ENCODE results near the gene NME4.

Gene NME4

GRCh38 chr16:440627-441026 is 43.6 kb downstream of the NME4 start:
- DNase-seq, result no peak

DNA sequence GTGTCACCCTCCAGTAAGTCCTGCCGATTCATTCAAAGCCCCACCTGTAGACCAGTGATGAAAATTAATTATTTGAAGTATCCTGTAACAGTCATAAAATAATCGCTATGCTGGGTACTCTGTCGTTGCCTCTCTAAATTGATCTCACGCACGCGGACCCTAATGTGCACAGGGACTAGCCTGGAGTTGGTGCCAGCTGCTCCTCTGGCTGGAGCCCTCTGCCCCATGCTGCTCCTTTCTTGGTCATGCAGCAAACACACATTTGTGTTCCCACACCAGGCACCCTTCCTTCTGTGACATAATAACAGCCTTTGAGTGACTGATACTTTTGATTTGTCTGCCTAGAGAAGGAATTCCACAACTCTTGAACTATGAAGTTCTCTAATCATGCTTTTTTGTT is 44.4 kb downstream of the NME4 start:
- no peak for DNase-seq

DNA sequence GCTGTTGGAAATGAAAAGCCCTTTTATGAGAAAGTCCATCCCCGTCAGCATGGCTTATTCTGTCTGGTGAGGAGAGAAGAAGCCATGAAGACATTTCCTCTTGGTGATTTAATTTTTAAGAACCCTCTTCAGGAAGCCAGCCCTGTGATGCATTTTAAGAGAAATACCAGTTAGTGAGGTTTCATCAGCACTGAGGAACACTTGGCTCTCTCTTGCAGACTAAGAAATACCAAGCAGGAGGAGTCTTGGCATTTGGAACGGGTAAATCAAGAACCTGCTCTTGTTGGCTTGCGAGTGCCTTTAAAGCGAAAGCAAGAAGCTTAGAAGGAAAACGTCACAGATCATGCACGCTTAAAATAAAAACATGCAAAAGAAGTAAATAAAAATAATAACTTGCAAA is 46.0 kb downstream of the NME4 start:
- DNase-seq, result no peak

DNA sequence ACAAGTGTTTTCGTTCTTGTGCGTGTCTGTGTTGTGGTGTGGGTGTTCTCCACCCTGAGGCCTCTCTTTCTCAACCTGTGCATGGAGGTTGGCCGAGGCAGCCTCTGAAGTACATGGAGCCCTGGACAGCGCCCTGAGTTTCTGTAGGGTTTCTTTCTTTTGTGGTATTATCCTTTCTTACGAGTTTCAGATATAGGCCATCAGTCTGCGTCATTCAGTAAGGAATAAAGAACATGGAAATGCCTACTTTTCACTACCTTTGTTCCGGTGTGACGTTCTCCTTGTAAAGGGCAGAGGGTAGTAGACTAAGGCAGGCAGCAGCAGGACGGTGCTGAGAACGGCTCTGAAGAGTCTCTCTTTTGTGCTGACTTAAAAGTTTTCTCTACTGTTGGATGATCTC is 47.0 kb downstream of the NME4 start:
- DNase-seq, result no peak

- DNase-seq, result no peak
These were observed 48.6 kb downstream of the NME4 start for GRCh38 chr16:445566-445965.

All from stimulated activated CD8-positive, alpha-beta memory T cell treated with anti-CD3 and anti-CD28 coated beads, Interleukin-4, amount 100 ng/mL, for 48 hours (primary cell).